ENCODE measurements around the gene DENND11. TPM values are rescaled to one million over a fixed set of nuclear protein-coding genes. Genes with fewer than 3 reads are reported as not detected.

Gene DENND11
- total and polyA plus RNA-seq, 9 of the 15 experiments (the other 6 are each of a cell fraction or from before 2014, with no cell fraction given), result 0.07 to 1.1 (median 0.36) TPM

- Histone ChIP-seq H3K79me2 (ENCODE audit: control insufficient read depth, insufficient read depth, low read length) (no peaks in the 10 kb centered on the region), H4K20me1 (replicated peaks; ENCODE audit: control insufficient read depth, insufficient read depth, low read length) (no peaks in the 10 kb centered on the region), H3K36me3 (ENCODE audit: control insufficient read depth, insufficient read depth, low read length) (no peaks in the 10 kb centered on the region), H3K9ac (ENCODE audit: insufficient read depth in 1 of 2, low read depth in 2 of 2, low read length in 2 of 2) (no peak overlapping the region), H3K27me3 (ENCODE audit: control insufficient read depth in 2 of 2, insufficient read depth in 2 of 2, low read length in 2 of 2) (peaks cover 8 to 31% of the 10 kb centered on the region in 2 experiments), H2AFZ (ENCODE audit: low read depth, low read length) (no peak overlapping the region), H3K4me3 (no peak overlapping the region), H3K27ac (ENCODE audit: extremely low read depth, low read depth, low read length) (no peak overlapping the region), H3K9me3 (replicated peaks; ENCODE audit: control insufficient read depth, insufficient read depth, low read depth, low read length) (no peaks in the 10 kb centered on the region), H3K9me1 (ENCODE audit: control insufficient read depth, insufficient read depth, low read length) (no peaks in the 10 kb centered on the region), H3K4me1 (replicated peaks in 1 of 2; ENCODE audit: control insufficient read depth in 2 of 2, insufficient read depth in 2 of 2, low read length in 2 of 2) (no peaks in the 10 kb centered on the region), H3K4me2 (ENCODE audit: insufficient read depth, low read length) (no peak overlapping the region)
- in situ Hi-C loops (cut with MboI), result no loop called here
- DNase-seq (ENCODE audit: extremely low read depth in 1 of 4, low spot score in 3 of 4) (no peak), FAIRE-seq (no peak), ATAC-seq (no peak)
- CTCF ChIA-PET (ENCODE audit: low intra/inter-chr PET ratio), result no interaction called here
- WGBS (ENCODE audit: insufficient coverage, low coverage, missing lambda C conversion rate), result 0% methylated on average over 4 of the region's 4 CpGs
- BruUV-seq (replicated peaks), result no TSS peak
- intact Hi-C loops (cut with micrococcal nuclease), result no loop called here
- no peak for TF ChIP-seq CBX5 (IDR thresholded peaks at IDR 0.05; ENCODE audit: borderline replicate concordance, low read depth)
- no peak for TF ChIP-seq HES1 (IDR thresholded peaks at IDR 0.05; ENCODE audit: low read depth)
- TF ChIP-seq CTBP1 (IDR thresholded peaks at IDR 0.05; ENCODE audit: borderline replicate concordance), result no peak
- no peak for TF ChIP-seq CTCF (IDR thresholded peaks at IDR 0.05 in 2 of 3, conservative IDR thresholded peaks at IDR 0.05 in 1 of 3; ENCODE audit: insufficient read depth in 2 of 3, low read depth in 1 of 3, low read length in 3 of 3)
- no peak for TF ChIP-seq BCL6 (CRISPR knock-in tag; IDR thresholded peaks at IDR 0.05)
- no peak for TF ChIP-seq PREB (CRISPR knock-in tag; IDR thresholded peaks at IDR 0.05)
- TF ChIP-seq MITF (IDR thresholded peaks at IDR 0.05), result no peak
- no peak for TF ChIP-seq ZNF785 (CRISPR knock-in tag; IDR thresholded peaks at IDR 0.05)
- TF ChIP-seq ZNF143 (CRISPR knock-in tag; IDR thresholded peaks at IDR 0.05), result no peak
- POLR2A ChIA-PET, result no interaction called here
Observed at GRCh38 chr7:141709749-141710148, 7.8 kb upstream of the DENND11 start.
